ENCODE results near the gene WLS.
"Not testable (repeated sequence)": the region's sequence is repeated elsewhere in the genome, so short reads cannot be mapped to it uniquely, and the experiment has no call there.

The WLS gene

GRCh38 chr1:68232289-68233148 lies at the start of gene WLS:
Gene WLS, minus strand, starts transcription at chr1:68232523. Its CDS starts 224 bp downstream, at chr1:68232299.
- peak; percentile 9 for DNase-seq

- no peak for DNase-seq
Measured at GRCh38 chr1:68280286-68280685, 48.0 kb upstream of the WLS start.

- no peak for DNase-seq
Measured at GRCh38 chr1:68279846-68280245, 47.5 kb upstream of the WLS start.

GRCh38 chr1:68278221-68278620 lies 45.9 kb upstream of the WLS start:
- no peak for DNase-seq

- DNase-seq, result no peak
Measured at GRCh38 chr1:68276448-68276847, 44.1 kb upstream of the WLS start.

- no peak for DNase-seq
Measured at GRCh38 chr1:68273530-68273929, 41.2 kb upstream of the WLS start.

GRCh38 chr1:68271596-68271995 lies 39.3 kb upstream of the WLS start:
- DNase-seq, result no peak

- no peak for DNase-seq
Measured at GRCh38 chr1:68270951-68271350, 38.6 kb upstream of the WLS start.

- DNase-seq, result no peak
Measured at GRCh38 chr1:68269637-68270430, 37.5 kb upstream of the WLS start.

GRCh38 chr1:68268896-68269483 lies 36.7 kb upstream of the WLS start:
- DNase-seq, result no peak

GRCh38 chr1:68256824-68257223 lies 24.5 kb upstream of the WLS start:
- DNase-seq, result not testable (repeated sequence)

- no peak for DNase-seq
Measured at GRCh38 chr1:68255301-68255700, 23.0 kb upstream of the WLS start.

GRCh38 chr1:68254667-68255226 lies 22.4 kb upstream of the WLS start:
- DNase-seq, result no peak

GRCh38 chr1:68237040-68237439 lies 4.7 kb upstream of the WLS start:
- no peak for DNase-seq

GRCh38 chr1:68234094-68234493 lies 1.8 kb upstream of the WLS start:
- DNase-seq, result no peak

GRCh38 chr1:68233202-68233601 lies 879 bp upstream of the WLS start:
- no peak for DNase-seq

GRCh38 chr1:68231627-68232288 lies 565 bp downstream of the WLS start:
- DNase-seq, result no peak

- DNase-seq, result no peak
Measured at GRCh38 chr1:68230901-68231626, 1.3 kb downstream of the WLS start.

- DNase-seq, result no peak
Measured at GRCh38 chr1:68230484-68230802, 1.9 kb downstream of the WLS start.

- peak; percentile 27 for DNase-seq
Measured at GRCh38 chr1:68229650-68230483, 2.5 kb downstream of the WLS start.

GRCh38 chr1:68228851-68229250 lies 3.5 kb downstream of the WLS start:
- no peak for DNase-seq

Data from NCI-H2107 (cell line).